Upper lobe of left lung (tissue), 4 donors: ENCODE results near the gene LYRM2.

Source experiments
- CTCF ChIP-seq, 6 experiments: fragments of 450-650 bp in 4 of 6; fragments of 200-600 bp in 2 of 6; sonication (generic) in 2 of 6; IDR thresholded peaks; one replicate each; pipeline ENCODE4 v1.5.1; 2016 to 2019; ENCODE audit warnings: antibody characterized with exemption in 6 of 6
- POLR2A ChIP-seq, 4 donors: fragments of 450-650 bp; IDR thresholded peaks; one replicate each; pipeline ENCODE4 v1.5.1; 2016 to 2017; ENCODE audit warnings: antibody characterized with exemption in 4 of 4, mild to moderate bottlenecking in 2 of 4
- POLR2AphosphoS5 ChIP-seq, 2 donors: sonication (generic); formaldehyde crosslinking; IDR thresholded peaks; one replicate each; pipeline ENCODE4 v1.5.1; 2017; ENCODE audit warnings: antibody characterized with exemption in 2 of 2

GRCh38 chr6:89525786-89526562 lies 112.6 kb downstream of the LYRM2 start:
- TF ChIP-seq POLR2AphosphoS5 (IDR thresholded peaks at IDR 0.05), result no peak
- no peak for TF ChIP-seq CTCF (IDR thresholded peaks at IDR 0.05)
- no peak for TF ChIP-seq POLR2A (IDR thresholded peaks at IDR 0.05)
